CD14-positive monocyte (primary cell): ENCODE data around the gene RRP8. TPM values are rescaled to one million over a fixed set of nuclear protein-coding genes. Genes with fewer than 3 reads are reported as not detected.

Source experiments
- DNase-seq, 3 donors: peaks; one replicate each; pipeline ENCODE4 v3.0.0-alpha.2; 2011 to 2022
- H2AFZ ChIP-seq: 2 replicates; pipeline ENCODE4 v1.6.0; 2012; ENCODE audit warnings: mild to moderate bottlenecking, low read depth, low read length, inconsistent platforms; ENCODE audit not compliant: insufficient read depth, poor library complexity, severe bottlenecking
- H3K27ac ChIP-seq, 2 donors: 1 replicate in 1 of 2; 2 replicates in 1 of 2; pipeline ENCODE4 v1.5.1; 2012 to 2013; ENCODE audit warnings: low read length in 2 of 2, control low read depth in 1 of 2, inconsistent platforms in 1 of 2, low read depth in 1 of 2, mild to moderate bottlenecking in 1 of 2
- H3K27me3 ChIP-seq, 2 donors: one replicate each; pipeline versions ENCODE4 v1.6.0 to v1.6.1; 2011 to 2013; ENCODE audit warnings: low read length in 2 of 2; ENCODE audit not compliant: control insufficient read depth in 2 of 2, insufficient read depth in 2 of 2
- H3K36me3 ChIP-seq, 2 donors: replicated peaks in 1 of 2; 1 replicate in 1 of 2; 2 replicates in 1 of 2; pipeline versions ENCODE4 v1.5.1 to v1.6.1; 2012 to 2013; ENCODE audit warnings: low read length in 2 of 2, control low read depth in 1 of 2, inconsistent platforms in 1 of 2, mild to moderate bottlenecking in 1 of 2; ENCODE audit not compliant: insufficient read depth in 2 of 2, control insufficient read depth in 1 of 2
- H3K4me1 ChIP-seq, 2 donors: 1 replicate in 1 of 2; 2 replicates in 1 of 2; pipeline versions ENCODE4 v1.5.1 to v1.6.1; 2012 to 2013; ENCODE audit warnings: low read length in 2 of 2, control low read depth in 1 of 2, inconsistent platforms in 1 of 2, mild to moderate bottlenecking in 1 of 2, moderate library complexity in 1 of 2; ENCODE audit not compliant: insufficient read depth in 2 of 2, control insufficient read depth in 1 of 2
- H3K4me2 ChIP-seq: replicated peaks from 2 replicates; pipeline ENCODE3; 2012; ENCODE audit warnings: low read length, moderate library complexity, mild to moderate bottlenecking; ENCODE audit not compliant: poor library complexity, severe bottlenecking; ENCODE audit errors: extremely low read depth
- H3K4me3 ChIP-seq, 3 experiments: fragments of 200-600 bp in 1 of 3; sonication (generic) in 1 of 3; replicated peaks in 1 of 3; 1 replicate in 2 of 3; 2 replicates in 1 of 3; pipeline ENCODE4 v1.5.1; 2011 to 2013; ENCODE audit warnings: low read length in 3 of 3, mild to moderate bottlenecking in 3 of 3, control low read depth in 2 of 3, low read depth in 2 of 3, inconsistent platforms in 1 of 3, moderate library complexity in 1 of 3
- H3K79me2 ChIP-seq: 2 replicates; pipeline ENCODE4 v1.6.0; 2012; ENCODE audit warnings: mild to moderate bottlenecking, control low read depth, inconsistent platforms, low read length, moderate library complexity; ENCODE audit not compliant: insufficient read depth
- H3K9ac ChIP-seq: 2 replicates; pipeline ENCODE4 v1.6.0; 2017; ENCODE audit warnings: low read length, mild to moderate bottlenecking; ENCODE audit not compliant: insufficient read depth, poor library complexity, severe bottlenecking
- H3K9me3 ChIP-seq, 2 donors: replicated peaks in 1 of 2; 1 replicate in 1 of 2; 2 replicates in 1 of 2; pipeline versions ENCODE4 v1.5.1 to v1.6.1; 2012 to 2013; ENCODE audit warnings: low read length in 2 of 2, control low read depth in 1 of 2; ENCODE audit not compliant: control insufficient read depth in 1 of 2, insufficient read depth in 1 of 2
- H4K20me1 ChIP-seq: 2 replicates; pipeline ENCODE4 v1.6.0; 2012; ENCODE audit warnings: mild to moderate bottlenecking, low read length, control low read depth, moderate library complexity; ENCODE audit not compliant: insufficient read depth
- H3K27ac Mint-ChIP-seq, 7 donors: one replicate each; pipeline ENCODE4 v1.8.0; 2020; ENCODE audit warnings: mild to moderate bottlenecking in 7 of 7, mixed read lengths in 7 of 7, moderate library complexity in 6 of 7, inconsistent platforms in 2 of 7
- H3K27me3 Mint-ChIP-seq, 3 donors: one replicate each; pipeline ENCODE4 v1.8.0; 2021 to 2022; ENCODE audit warnings: low read depth in 3 of 3, mild to moderate bottlenecking in 3 of 3, mixed read lengths in 3 of 3, moderate library complexity in 3 of 3, inconsistent platforms in 1 of 3
- H3K36me3 Mint-ChIP-seq, 2 donors: one replicate each; pipeline ENCODE4 v1.8.0; 2020; ENCODE audit warnings: mixed read lengths in 2 of 2, inconsistent platforms in 1 of 2, mild to moderate bottlenecking in 1 of 2
- H3K4me1 Mint-ChIP-seq: one replicate; pipeline ENCODE4 v1.8.0; 2020; ENCODE audit warnings: mild to moderate bottlenecking, mixed read lengths
- H3K4me3 Mint-ChIP-seq, 2 donors: one replicate each; pipeline ENCODE4 v1.8.0; 2020; ENCODE audit warnings: mild to moderate bottlenecking in 2 of 2, mixed read lengths in 2 of 2, moderate library complexity in 1 of 2
- H3K9me3 Mint-ChIP-seq, 7 donors: one replicate each; pipeline ENCODE4 v1.8.0; 2020 to 2022; ENCODE audit warnings: mixed read lengths in 7 of 7, mild to moderate bottlenecking in 6 of 7, moderate library complexity in 6 of 7, inconsistent platforms in 2 of 7
- CTCF ChIP-seq: fragments of 200-600 bp; IDR thresholded peaks from one replicate; pipeline ENCODE4 v1.8.0; 2022; ENCODE audit warnings: antibody characterized with exemption, mild to moderate bottlenecking
- WGBS: methylation state at CpG from one replicate; pipeline ENCODE4 v1.1.5; 2013; ENCODE audit warnings: missing lambda C conversion rate; ENCODE audit not compliant: insufficient coverage; 5-methylcytosine and 5-hydroxymethylcytosine counted together
- intact Hi-C, 2 donors: fragments of 100-400 bp; cut with micrococcal nuclease; formaldehyde crosslinking; loops; one replicate each; pipeline versions ENCODE4 v1.15.0 to v1.15.1; 2023
- polyA plus RNA-seq, 3 donors: library from polyadenylated mRNA; depleted of rRNA in 1 of 3; unstranded in 2 of 3; stranded (reverse) in 1 of 3; fragments of 300-500 nt in 2 of 3; fragments of >200 nt in 1 of 3; fragmentation: Illumina TruSeq in 2 of 3; gene quantifications; 1 replicate in 2 of 3; 2 replicates in 1 of 3; pipeline ENCODE4 v1.2.3, GENCODE V29; 2012 to 2021

RRP8 gene
- polyA plus RNA-seq, 3 donors: 7.2 to 14.1 (median 11.9) TPM

GRCh38 chr11:6586434-6587359 lies 16.7 kb downstream of the RRP8 start:
- no peak overlapping the region for H3K27ac ChIP-seq
- Mint-ChIP-seq H3K9me3 (peaks cover 16 to 27% (median 23%) of the 10 kb centered on the region in 7 donors), H3K36me3 (peaks cover 36 to 66% of the 10 kb centered on the region in 2 donors), H3K27ac (no peak overlapping the region), H3K4me1 (no peaks in the 10 kb centered on the region), H3K4me3 (no peak overlapping the region), H3K27me3 (no peaks in the 10 kb centered on the region)
- H3K27me3 ChIP-seq: no peaks in the 10 kb centered on the region
- H3K79me2 ChIP-seq: no peaks in the 10 kb centered on the region
- H3K4me1 ChIP-seq: no peaks in the 10 kb centered on the region
- H3K9me3 ChIP-seq: peaks cover 6 to 12% of the 10 kb centered on the region in 2 donors
- intact Hi-C loops: no loop called here
- no peak for DNase-seq
- WGBS: 95% methylated on average over 25 of the region's 25 CpGs
- H3K4me2 ChIP-seq: no peak overlapping the region
- H3K4me3 ChIP-seq: no peak overlapping the region
- H3K36me3 ChIP-seq: peaks cover 9 to 26% of the 10 kb centered on the region in 2 donors
- no peaks in the 10 kb centered on the region for H4K20me1 ChIP-seq
- H2AFZ ChIP-seq: no peak overlapping the region
- TF ChIP-seq CTCF: no peak
- no peak overlapping the region for H3K9ac ChIP-seq

- Histone ChIP-seq H3K4me3 (no peak overlapping the region), H3K36me3 (peaks cover 4 to 20% of the 10 kb centered on the region in 2 donors), H2AFZ (no peak overlapping the region), H3K27ac (no peak overlapping the region), H3K4me1 (no peaks in the 10 kb centered on the region), H3K27me3 (no peaks in the 10 kb centered on the region), H3K9ac (no peak overlapping the region), H3K79me2 (no peaks in the 10 kb centered on the region), H4K20me1 (no peaks in the 10 kb centered on the region), H3K9me3 (peaks cover 6 to 12% of the 10 kb centered on the region in 2 donors), H3K4me2 (no peak overlapping the region)
- intact Hi-C loops: no loop called here
- TF ChIP-seq CTCF: no peak
- H3K27me3 Mint-ChIP-seq: no peaks in the 10 kb centered on the region
- H3K4me3 Mint-ChIP-seq: no peak overlapping the region
- H3K27ac Mint-ChIP-seq: no peak overlapping the region
- peaks cover 39 to 64% of the 10 kb centered on the region in 2 donors for H3K36me3 Mint-ChIP-seq
- 100% methylated on average over 2 of the region's 4 CpGs for WGBS
- peaks cover 17 to 27% (median 23%) of the 10 kb centered on the region in 7 donors for H3K9me3 Mint-ChIP-seq
- no peaks in the 10 kb centered on the region for H3K4me1 Mint-ChIP-seq
- no peak for DNase-seq
Measured at GRCh38 chr11:6584528-6584927, 18.9 kb downstream of the RRP8 start.
